GM23338 (cell line): ENCODE measurements around the gene SLC4A8. TPM values are rescaled to one million over a fixed set of nuclear protein-coding genes. Genes with fewer than 3 reads are reported as not detected.

Experiments
- ATAC-seq: fragments of 200-7000 bp; cut with Tn5 transposase; 3 replicates; pipeline ENCODE4 v1.9.1; 2020
- DNase-seq: peaks from one replicate; pipeline ENCODE4 v3.0.0-alpha.2; 2015; ENCODE audit warnings: low spot score
- H2AFZ ChIP-seq: fragments of 200-600 bp; sonication (generic); 2 replicates; pipeline ENCODE4 v1.8.0; 2016; ENCODE audit warnings: antibody characterized with exemption, mild to moderate bottlenecking, moderate library complexity
- H3F3A ChIP-seq: fragments of 200-600 bp; sonication (generic); replicated peaks from 2 replicates; pipeline ENCODE4 v1.8.0; 2017; ENCODE audit warnings: antibody characterized with exemption, mixed run types, low read depth
- H3K27ac ChIP-seq: fragments of 200-600 bp; sonication (generic); 2 replicates; pipeline ENCODE4 v1.6.1; 2016; ENCODE audit warnings: low read depth
- H3K27me3 ChIP-seq: fragments of 200-600 bp; sonication (generic); 2 replicates; pipeline ENCODE4 v1.8.0; 2016; ENCODE audit warnings: mild to moderate bottlenecking, mixed run types, moderate library complexity; ENCODE audit not compliant: insufficient read depth
- H3K36me3 ChIP-seq: fragments of 200-600 bp; sonication (generic); 2 replicates; pipeline ENCODE4 v1.8.0; 2016; ENCODE audit warnings: mild to moderate bottlenecking; ENCODE audit not compliant: insufficient read depth
- H3K4me1 ChIP-seq: fragments of 200-600 bp; sonication (generic); 2 replicates; pipeline ENCODE4 v1.8.0; 2016; ENCODE audit warnings: mild to moderate bottlenecking, moderate library complexity; ENCODE audit not compliant: insufficient read depth
- H3K4me2 ChIP-seq: fragments of 200-600 bp; sonication (generic); 2 replicates; pipeline ENCODE4 v1.7.1; 2017; ENCODE audit warnings: mixed run types
- H3K4me3 ChIP-seq: fragments of 200-600 bp; sonication (generic); 2 replicates; pipeline ENCODE4 v1.6.1; 2016; ENCODE audit warnings: mixed run types
- H3K79me2 ChIP-seq: fragments of 200-600 bp; sonication (generic); replicated peaks from 2 replicates; pipeline ENCODE4 v1.8.0; 2017; ENCODE audit warnings: mild to moderate bottlenecking; ENCODE audit not compliant: insufficient read depth
- H3K9me2 ChIP-seq: fragments of 200-600 bp; sonication (generic); 2 replicates; pipeline ENCODE4 v1.8.0; 2017; ENCODE audit not compliant: insufficient read depth
- H4K20me1 ChIP-seq: fragments of 200-600 bp; sonication (generic); replicated peaks from 2 replicates; pipeline ENCODE4 v1.8.0; 2017; ENCODE audit warnings: mild to moderate bottlenecking; ENCODE audit not compliant: insufficient read depth
- H3K27ac Mint-ChIP-seq: 2 replicates; pipeline ENCODE4 v1.8.0; 2020; ENCODE audit warnings: inconsistent platforms, mild to moderate bottlenecking, moderate library complexity, mixed read lengths
- H3K27me3 Mint-ChIP-seq: 3 replicates; pipeline ENCODE4 v1.8.0; 2022; ENCODE audit warnings: low read depth, mild to moderate bottlenecking, moderate library complexity, mixed read lengths, inconsistent platforms; ENCODE audit not compliant: insufficient read depth, poor library complexity
- H3K36me3 Mint-ChIP-seq: 3 replicates; pipeline ENCODE4 v1.8.0; 2021; ENCODE audit warnings: low read depth, mild to moderate bottlenecking, inconsistent platforms, moderate library complexity, mixed read lengths
- H3K4me1 Mint-ChIP-seq: 3 replicates; pipeline ENCODE4 v1.8.0; 2020; ENCODE audit warnings: mild to moderate bottlenecking, inconsistent platforms, mixed read lengths
- H3K4me3 Mint-ChIP-seq: 3 replicates; pipeline ENCODE4 v1.8.0; 2021; ENCODE audit warnings: moderate library complexity, mild to moderate bottlenecking, inconsistent platforms, mixed read lengths
- H3K9me3 Mint-ChIP-seq: 3 replicates; pipeline ENCODE4 v1.8.0; 2020; ENCODE audit warnings: moderate library complexity, mild to moderate bottlenecking, inconsistent platforms, mixed read lengths
- EZH2 ChIP-seq: fragments of 200-600 bp; sonication (generic); IDR thresholded peaks from one replicate; pipeline ENCODE4 v1.8.0; 2017; ENCODE audit warnings: antibody characterized with exemption, mild to moderate bottlenecking, low read depth; ENCODE audit not compliant: unreplicated experiment
- EZH2phosphoT487 ChIP-seq: fragments of 200-600 bp; sonication (generic); IDR thresholded peaks from one replicate; pipeline ENCODE4 v1.8.1; 2018; ENCODE audit warnings: antibody characterized with exemption; ENCODE audit not compliant: unreplicated experiment
- JUNB ChIP-seq: IDR thresholded peaks from one replicate; pipeline ENCODE4 v1.6.1; 2016; ENCODE audit warnings: antibody characterized with exemption; ENCODE audit not compliant: unreplicated experiment
- NANOG ChIP-seq: IDR thresholded peaks from 2 replicates; pipeline ENCODE4 v1.6.1; 2016; ENCODE audit warnings: antibody characterized with exemption, borderline replicate concordance
- POLR2AphosphoS5 ChIP-seq: IDR thresholded peaks from 2 replicates; pipeline ENCODE4 v1.6.1; 2016; ENCODE audit warnings: antibody characterized with exemption, low read depth
- REST ChIP-seq: IDR thresholded peaks from one replicate; pipeline ENCODE4 v1.6.1; 2018; ENCODE audit warnings: antibody characterized with exemption; ENCODE audit not compliant: unreplicated experiment
- STAT1 ChIP-seq: IDR thresholded peaks from one replicate; pipeline ENCODE4 v1.6.1; 2016; ENCODE audit warnings: antibody characterized with exemption; ENCODE audit not compliant: unreplicated experiment
- ZNF114 ChIP-seq: fragments of 250-450 bp; sonication (Bioruptor Pico); IDR thresholded peaks from 2 replicates; pipeline ENCODE4 v1.5.0; 2020; ENCODE audit warnings: mild to moderate bottlenecking, moderate library complexity
- ZNF462 ChIP-seq: fragments of 250-450 bp; sonication (Bioruptor Pico); IDR thresholded peaks from 2 replicates; pipeline ENCODE4 v1.5.0; 2020; ENCODE audit warnings: mild to moderate bottlenecking, moderate library complexity
- polyA plus RNA-seq: library from polyadenylated mRNA; unstranded; fragments of >200 nt; fragmentation: Nextera tagmentation; extraction: Ambion mirVana; gene quantifications from 2 replicates; pipeline ENCODE4 v1.2.1, GENCODE V29; 2016
- total RNA-seq: library from RNA; depleted of rRNA; stranded (reverse); fragments of >200 nt; shearing (Covaris generic); gene quantifications from 2 replicates; pipeline ENCODE4 v1.2.3, GENCODE V29; 2014
- TF ChIP-seq, protein P1 (sequence below), 2 experiments: fragments of 200-600 bp in 1 of 2; sonication (generic) in 1 of 2; conservative IDR thresholded peaks; 2 replicates each; pipeline versions ENCODE4 v1.5.1 to v1.6.1; 2016 to 2017; ENCODE audit warnings: antibody characterized with exemption in 2 of 2, low read depth in 2 of 2, mild to moderate bottlenecking in 2 of 2, moderate library complexity in 1 of 2
- TF ChIP-seq, protein P2 (sequence below): IDR thresholded peaks from 2 replicates; pipeline ENCODE4 v1.6.1; 2016; ENCODE audit warnings: antibody characterized with exemption

SLC4A8 gene
- total and polyA plus RNA-seq, 2 experiments from 2014 or later: 7.6 to 9.2 TPM

DNA sequence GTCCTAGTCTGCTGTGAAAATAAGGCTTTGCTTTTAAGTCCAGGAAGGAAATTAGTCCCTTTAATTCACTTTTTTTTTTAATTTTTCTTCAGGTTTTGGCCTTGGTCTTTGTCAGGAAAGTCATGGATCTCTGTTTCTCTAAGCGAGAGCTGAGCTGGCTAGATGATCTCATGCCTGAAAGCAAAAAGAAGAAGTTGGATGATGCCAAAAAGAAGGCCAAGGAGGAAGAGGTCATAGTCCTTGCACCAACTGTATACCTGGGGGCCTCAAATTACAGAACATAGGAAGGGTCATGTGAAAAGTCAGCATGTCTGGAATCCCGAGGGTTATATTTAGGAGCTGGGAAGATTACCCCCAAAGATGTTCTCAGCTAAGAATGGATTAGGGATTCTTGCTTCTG is 72.3 kb downstream of the SLC4A8 start (continued):
- TF ChIP-seq REST (no peak), POLR2AphosphoS5 (no peak), ZNF114 (CRISPR knock-in tag) (no peak)

- no peaks in the 10 kb centered on the region for H3K36me3 ChIP-seq
- no peaks in the 10 kb centered on the region for H3K36me3 Mint-ChIP-seq
- H3K4me1 Mint-ChIP-seq: no peaks in the 10 kb centered on the region
- H3K27ac Mint-ChIP-seq: no peak overlapping the region
- H3F3A ChIP-seq: no peaks in the 10 kb centered on the region
- H3K27ac ChIP-seq: no peak overlapping the region
- no peaks in the 10 kb centered on the region for H3K4me1 ChIP-seq
- no peaks in the 10 kb centered on the region for H3K9me3 Mint-ChIP-seq
- H3K79me2 ChIP-seq: no peaks in the 10 kb centered on the region
- no peak overlapping the region for H3K4me3 ChIP-seq
- no peaks in the 10 kb centered on the region for H3K27me3 ChIP-seq
- no peaks in the 10 kb centered on the region for H3K9me2 ChIP-seq
- H2AFZ ChIP-seq: no peak overlapping the region
- no peaks in the 10 kb centered on the region for H3K27me3 Mint-ChIP-seq
- H3K4me2 ChIP-seq: no peak overlapping the region
- H4K20me1 ChIP-seq: no peaks in the 10 kb centered on the region
- DNase-seq (no peak), ATAC-seq (no peak)
- H3K4me3 Mint-ChIP-seq: no peak overlapping the region
- TF ChIP-seq EZH2 (no peak), POLR2AphosphoS5 (no peak), EZH2phosphoT487 (no peak), STAT1 (no peak), JUNB (no peak), ZNF462 (CRISPR knock-in tag) (no peak), NANOG (no peak)
- TF ChIP-seq, protein P1, sequence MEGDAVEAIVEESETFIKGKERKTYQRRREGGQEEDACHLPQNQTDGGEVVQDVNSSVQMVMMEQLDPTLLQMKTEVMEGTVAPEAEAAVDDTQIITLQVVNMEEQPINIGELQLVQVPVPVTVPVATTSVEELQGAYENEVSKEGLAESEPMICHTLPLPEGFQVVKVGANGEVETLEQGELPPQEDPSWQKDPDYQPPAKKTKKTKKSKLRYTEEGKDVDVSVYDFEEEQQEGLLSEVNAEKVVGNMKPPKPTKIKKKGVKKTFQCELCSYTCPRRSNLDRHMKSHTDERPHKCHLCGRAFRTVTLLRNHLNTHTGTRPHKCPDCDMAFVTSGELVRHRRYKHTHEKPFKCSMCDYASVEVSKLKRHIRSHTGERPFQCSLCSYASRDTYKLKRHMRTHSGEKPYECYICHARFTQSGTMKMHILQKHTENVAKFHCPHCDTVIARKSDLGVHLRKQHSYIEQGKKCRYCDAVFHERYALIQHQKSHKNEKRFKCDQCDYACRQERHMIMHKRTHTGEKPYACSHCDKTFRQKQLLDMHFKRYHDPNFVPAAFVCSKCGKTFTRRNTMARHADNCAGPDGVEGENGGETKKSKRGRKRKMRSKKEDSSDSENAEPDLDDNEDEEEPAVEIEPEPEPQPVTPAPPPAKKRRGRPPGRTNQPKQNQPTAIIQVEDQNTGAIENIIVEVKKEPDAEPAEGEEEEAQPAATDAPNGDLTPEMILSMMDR (conservative IDR thresholded peaks at IDR 0.05; ENCODE audit: low read depth in 2 of 2): no peak
- TF ChIP-seq, protein P2, sequence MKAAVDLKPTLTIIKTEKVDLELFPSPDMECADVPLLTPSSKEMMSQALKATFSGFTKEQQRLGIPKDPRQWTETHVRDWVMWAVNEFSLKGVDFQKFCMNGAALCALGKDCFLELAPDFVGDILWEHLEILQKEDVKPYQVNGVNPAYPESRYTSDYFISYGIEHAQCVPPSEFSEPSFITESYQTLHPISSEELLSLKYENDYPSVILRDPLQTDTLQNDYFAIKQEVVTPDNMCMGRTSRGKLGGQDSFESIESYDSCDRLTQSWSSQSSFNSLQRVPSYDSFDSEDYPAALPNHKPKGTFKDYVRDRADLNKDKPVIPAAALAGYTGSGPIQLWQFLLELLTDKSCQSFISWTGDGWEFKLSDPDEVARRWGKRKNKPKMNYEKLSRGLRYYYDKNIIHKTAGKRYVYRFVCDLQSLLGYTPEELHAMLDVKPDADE: no peak
Observed at GRCh38 chr12:51504851-51505250, 80.2 kb downstream of the SLC4A8 start.
